ENCODE data around the gene AVEN.

GRCh38 chr15:33959844-33960548 is 79.0 kb downstream of the AVEN start:
- TF ChIP-seq EZH2phosphoT487 (IDR thresholded peaks at IDR 0.05; ENCODE audit: borderline replicate concordance, low read length), result no peak
- TF ChIP-seq, protein P1, sequence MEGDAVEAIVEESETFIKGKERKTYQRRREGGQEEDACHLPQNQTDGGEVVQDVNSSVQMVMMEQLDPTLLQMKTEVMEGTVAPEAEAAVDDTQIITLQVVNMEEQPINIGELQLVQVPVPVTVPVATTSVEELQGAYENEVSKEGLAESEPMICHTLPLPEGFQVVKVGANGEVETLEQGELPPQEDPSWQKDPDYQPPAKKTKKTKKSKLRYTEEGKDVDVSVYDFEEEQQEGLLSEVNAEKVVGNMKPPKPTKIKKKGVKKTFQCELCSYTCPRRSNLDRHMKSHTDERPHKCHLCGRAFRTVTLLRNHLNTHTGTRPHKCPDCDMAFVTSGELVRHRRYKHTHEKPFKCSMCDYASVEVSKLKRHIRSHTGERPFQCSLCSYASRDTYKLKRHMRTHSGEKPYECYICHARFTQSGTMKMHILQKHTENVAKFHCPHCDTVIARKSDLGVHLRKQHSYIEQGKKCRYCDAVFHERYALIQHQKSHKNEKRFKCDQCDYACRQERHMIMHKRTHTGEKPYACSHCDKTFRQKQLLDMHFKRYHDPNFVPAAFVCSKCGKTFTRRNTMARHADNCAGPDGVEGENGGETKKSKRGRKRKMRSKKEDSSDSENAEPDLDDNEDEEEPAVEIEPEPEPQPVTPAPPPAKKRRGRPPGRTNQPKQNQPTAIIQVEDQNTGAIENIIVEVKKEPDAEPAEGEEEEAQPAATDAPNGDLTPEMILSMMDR (IDR thresholded peaks at IDR 0.05; ENCODE audit: low read depth, low read length, poor library complexity, severe bottlenecking), result no peak
